ENCODE measurements around the gene SYCP2.

DNA sequence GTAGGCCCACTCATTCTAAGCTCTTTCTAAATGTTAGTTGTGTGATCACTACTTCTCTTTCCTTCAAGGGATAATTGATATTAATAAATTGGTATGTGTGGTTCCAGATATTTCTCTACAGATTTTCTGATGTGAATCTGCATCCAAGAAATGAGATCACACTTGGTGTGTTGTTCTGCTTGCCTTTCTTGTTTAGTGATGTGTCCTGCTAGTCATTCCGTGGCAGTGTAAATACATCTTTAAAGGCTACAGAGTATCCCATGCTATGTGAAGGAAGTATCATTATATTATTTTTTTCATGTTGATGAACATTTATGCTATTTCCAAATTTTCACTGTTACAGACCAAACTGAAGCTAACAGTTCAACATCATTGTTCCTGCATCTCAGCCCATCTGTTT is 38.0 kb upstream of the SYCP2 start:
- no peak for TF ChIP-seq POLR2A (IDR thresholded peaks at IDR 0.05)
- TF ChIP-seq, protein P1, sequence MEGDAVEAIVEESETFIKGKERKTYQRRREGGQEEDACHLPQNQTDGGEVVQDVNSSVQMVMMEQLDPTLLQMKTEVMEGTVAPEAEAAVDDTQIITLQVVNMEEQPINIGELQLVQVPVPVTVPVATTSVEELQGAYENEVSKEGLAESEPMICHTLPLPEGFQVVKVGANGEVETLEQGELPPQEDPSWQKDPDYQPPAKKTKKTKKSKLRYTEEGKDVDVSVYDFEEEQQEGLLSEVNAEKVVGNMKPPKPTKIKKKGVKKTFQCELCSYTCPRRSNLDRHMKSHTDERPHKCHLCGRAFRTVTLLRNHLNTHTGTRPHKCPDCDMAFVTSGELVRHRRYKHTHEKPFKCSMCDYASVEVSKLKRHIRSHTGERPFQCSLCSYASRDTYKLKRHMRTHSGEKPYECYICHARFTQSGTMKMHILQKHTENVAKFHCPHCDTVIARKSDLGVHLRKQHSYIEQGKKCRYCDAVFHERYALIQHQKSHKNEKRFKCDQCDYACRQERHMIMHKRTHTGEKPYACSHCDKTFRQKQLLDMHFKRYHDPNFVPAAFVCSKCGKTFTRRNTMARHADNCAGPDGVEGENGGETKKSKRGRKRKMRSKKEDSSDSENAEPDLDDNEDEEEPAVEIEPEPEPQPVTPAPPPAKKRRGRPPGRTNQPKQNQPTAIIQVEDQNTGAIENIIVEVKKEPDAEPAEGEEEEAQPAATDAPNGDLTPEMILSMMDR (IDR thresholded peaks at IDR 0.05): no peak
- TF ChIP-seq POLR2AphosphoS5 (IDR thresholded peaks at IDR 0.05): no peak
- no peak for TF ChIP-seq EP300 (IDR thresholded peaks at IDR 0.05)

All from sigmoid colon (tissue), 4 donors.